ENCODE data around the gene SEMA3F. TPM values are rescaled to one million over a fixed set of nuclear protein-coding genes. Genes with fewer than 3 reads are reported as not detected.

SEMA3F gene
- total and polyA plus RNA-seq, 2 donors (not counting 1 experiment from before 2014, with no cell fraction given), result 5.1 to 9.7 TPM

DNA sequence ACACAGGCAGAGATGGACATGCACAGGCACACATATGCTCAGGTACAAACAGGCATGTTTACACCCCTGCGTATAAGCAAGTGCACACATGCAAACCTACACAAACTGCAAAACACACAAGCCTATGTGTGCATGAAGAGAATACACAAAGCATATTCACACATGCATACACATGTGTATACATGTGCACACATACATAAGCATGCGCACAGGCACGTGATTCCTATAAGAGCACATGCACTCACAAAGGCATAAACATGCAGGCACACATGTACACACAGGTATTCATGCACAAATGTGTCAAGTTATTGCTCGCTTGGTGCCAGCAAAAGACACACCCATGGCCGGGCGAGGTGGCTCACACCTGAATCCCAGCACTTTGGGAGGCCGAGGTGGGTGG is 34.9 kb downstream of the SEMA3F start:
- Histone ChIP-seq H3K4me2 (ENCODE audit: extremely low read depth, insufficient read depth, low read length) (no peak overlapping the region), H3K9me3 (ENCODE audit: control insufficient read depth, insufficient read depth, low read depth, low read length) (no peaks in the 10 kb centered on the region), H3K4me3 (replicated peaks in 1 of 4; ENCODE audit: control extremely low read depth in 1 of 4, insufficient read depth in 1 of 4, low read depth in 3 of 4, low read length in 4 of 4) (no peak overlapping the region), H3K9ac (ENCODE audit: insufficient read depth, low read length) (no peak overlapping the region), H3K79me2 (ENCODE audit: control insufficient read depth, insufficient read depth, low read length) (no peaks in the 10 kb centered on the region), H3K4me1 (ENCODE audit: control insufficient read depth, extremely low read depth, insufficient read depth, low read length) (no peaks in the 10 kb centered on the region), H3K36me3 (ENCODE audit: control insufficient read depth, insufficient read depth, low read length) (no peaks in the 10 kb centered on the region), H4K20me1 (ENCODE audit: control insufficient read depth, extremely low read depth, insufficient read depth, low read length) (no peaks in the 10 kb centered on the region), H3K27me3 (ENCODE audit: control insufficient read depth, insufficient read depth, low read length) (peaks cover 9% of the 10 kb centered on the region), H2AFZ (ENCODE audit: low read length) (no peak overlapping the region), H3K27ac (ENCODE audit: insufficient read depth, low read length) (no peak overlapping the region)
- TF ChIP-seq, protein P1, sequence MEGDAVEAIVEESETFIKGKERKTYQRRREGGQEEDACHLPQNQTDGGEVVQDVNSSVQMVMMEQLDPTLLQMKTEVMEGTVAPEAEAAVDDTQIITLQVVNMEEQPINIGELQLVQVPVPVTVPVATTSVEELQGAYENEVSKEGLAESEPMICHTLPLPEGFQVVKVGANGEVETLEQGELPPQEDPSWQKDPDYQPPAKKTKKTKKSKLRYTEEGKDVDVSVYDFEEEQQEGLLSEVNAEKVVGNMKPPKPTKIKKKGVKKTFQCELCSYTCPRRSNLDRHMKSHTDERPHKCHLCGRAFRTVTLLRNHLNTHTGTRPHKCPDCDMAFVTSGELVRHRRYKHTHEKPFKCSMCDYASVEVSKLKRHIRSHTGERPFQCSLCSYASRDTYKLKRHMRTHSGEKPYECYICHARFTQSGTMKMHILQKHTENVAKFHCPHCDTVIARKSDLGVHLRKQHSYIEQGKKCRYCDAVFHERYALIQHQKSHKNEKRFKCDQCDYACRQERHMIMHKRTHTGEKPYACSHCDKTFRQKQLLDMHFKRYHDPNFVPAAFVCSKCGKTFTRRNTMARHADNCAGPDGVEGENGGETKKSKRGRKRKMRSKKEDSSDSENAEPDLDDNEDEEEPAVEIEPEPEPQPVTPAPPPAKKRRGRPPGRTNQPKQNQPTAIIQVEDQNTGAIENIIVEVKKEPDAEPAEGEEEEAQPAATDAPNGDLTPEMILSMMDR (conservative IDR thresholded peaks at IDR 0.05 in 1 of 2, IDR thresholded peaks at IDR 0.05 in 1 of 2; ENCODE audit: low read depth in 1 of 2, low read length in 2 of 2), result no peak
- no peak for TF ChIP-seq EZH2 (IDR thresholded peaks at IDR 0.05; ENCODE audit: low read length, missing control alignments)
- DNase-seq (ENCODE audit: low read depth in 2 of 2), result no peak

DNA sequence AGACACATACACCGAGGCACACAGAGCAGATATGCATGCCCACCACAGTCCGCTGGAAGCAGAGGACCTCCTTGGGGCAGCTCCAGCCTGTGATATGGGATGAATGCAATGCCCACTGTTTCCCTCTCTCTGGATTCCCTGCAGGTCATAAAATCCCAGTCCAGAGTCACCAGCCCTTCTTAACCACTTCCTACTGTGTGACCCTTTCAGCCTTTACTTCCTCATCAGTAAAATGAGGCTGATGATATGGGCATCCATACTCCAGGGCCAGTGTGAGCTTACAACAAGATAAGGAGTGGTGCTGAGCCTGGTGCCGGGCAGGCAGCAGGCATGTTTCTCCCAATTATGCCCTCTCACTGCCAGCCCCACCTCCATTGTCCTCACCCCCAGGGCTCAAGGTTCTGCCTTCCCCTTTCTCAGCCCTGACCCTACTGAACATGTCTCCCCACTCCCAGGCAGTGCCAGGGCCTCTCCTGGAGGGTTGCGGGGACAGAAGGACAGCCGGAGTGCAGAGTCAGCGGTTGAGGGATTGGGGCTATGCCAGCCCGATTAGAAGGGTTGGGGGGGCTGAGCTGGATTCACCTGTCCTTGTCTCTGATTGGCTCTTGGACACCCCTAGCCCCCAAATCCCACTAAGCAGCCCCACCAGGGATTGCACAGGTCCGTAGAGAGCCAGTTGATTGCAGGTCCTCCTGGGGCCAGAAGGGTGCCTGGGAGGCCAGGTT is 36.0 kb downstream of the SEMA3F start, which contains the start of gene GNAT1:
Gene GNAT1, plus strand, starts transcription at position 675 of the 725 bp plus-strand sequence. CDS start 116 bp downstream, outside the sequence.
- Histone ChIP-seq H3K27ac (ENCODE audit: insufficient read depth, low read length) (no peak within 1 kb of the TSS), H3K9ac (ENCODE audit: insufficient read depth, low read length) (no peak within 1 kb of the TSS), H4K20me1 (ENCODE audit: control insufficient read depth, extremely low read depth, insufficient read depth, low read length) (no peaks in the 10 kb centered on the region), H3K9me3 (ENCODE audit: control insufficient read depth, insufficient read depth, low read depth, low read length) (no peaks in the 10 kb centered on the region), H2AFZ (ENCODE audit: low read length) (no peak within 1 kb of the TSS), H3K4me2 (ENCODE audit: extremely low read depth, insufficient read depth, low read length) (no peak within 1 kb of the TSS), H3K36me3 (ENCODE audit: control insufficient read depth, insufficient read depth, low read length) (no peaks in the 10 kb centered on the region), H3K4me3 (replicated peaks in 1 of 4; ENCODE audit: control extremely low read depth in 1 of 4, insufficient read depth in 1 of 4, low read depth in 3 of 4, low read length in 4 of 4) (no peak within 1 kb of the TSS), H3K79me2 (ENCODE audit: control insufficient read depth, insufficient read depth, low read length) (no peaks in the 10 kb centered on the region), H3K4me1 (ENCODE audit: control insufficient read depth, extremely low read depth, insufficient read depth, low read length) (no peaks in the 10 kb centered on the region), H3K27me3 (ENCODE audit: control insufficient read depth, insufficient read depth, low read length) (peaks cover 9% of the 10 kb centered on the region)
- DNase-seq (ENCODE audit: low read depth in 2 of 2), result no peak
- TF ChIP-seq EZH2 (IDR thresholded peaks at IDR 0.05; ENCODE audit: low read length, missing control alignments), result no peak
- TF ChIP-seq, protein P1 (conservative IDR thresholded peaks at IDR 0.05 in 1 of 2, IDR thresholded peaks at IDR 0.05 in 1 of 2; ENCODE audit: low read depth in 1 of 2, low read length in 2 of 2), result no peak

DNA sequence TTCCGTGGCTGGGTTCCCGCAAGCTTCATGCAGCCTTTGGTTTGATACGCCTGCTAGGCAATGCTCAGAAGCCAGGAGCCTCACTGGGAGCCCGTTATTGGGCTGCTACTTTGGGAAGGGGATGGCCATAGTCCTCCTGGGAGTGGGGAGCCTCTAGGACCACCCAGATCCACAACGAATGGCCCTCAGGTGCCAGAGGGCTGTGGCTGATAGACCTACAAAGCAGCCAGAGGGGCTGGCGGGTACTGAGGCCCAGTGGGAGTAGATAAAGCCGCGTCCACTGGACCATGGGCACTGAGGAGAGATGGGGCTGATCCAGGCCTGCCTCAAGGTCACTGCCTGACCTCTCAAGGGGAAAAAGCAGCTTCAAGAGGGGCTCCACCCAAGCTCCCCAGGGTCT is 37.0 kb downstream of the SEMA3F start:
- TF ChIP-seq, protein P1 (conservative IDR thresholded peaks at IDR 0.05 in 1 of 2, IDR thresholded peaks at IDR 0.05 in 1 of 2; ENCODE audit: low read depth in 1 of 2, low read length in 2 of 2), result no peak
- no peak for TF ChIP-seq EZH2 (IDR thresholded peaks at IDR 0.05; ENCODE audit: low read length, missing control alignments)
- Histone ChIP-seq H3K4me2 (ENCODE audit: extremely low read depth, insufficient read depth, low read length) (no peak overlapping the region), H3K4me1 (ENCODE audit: control insufficient read depth, extremely low read depth, insufficient read depth, low read length) (no peaks in the 10 kb centered on the region), H3K79me2 (ENCODE audit: control insufficient read depth, insufficient read depth, low read length) (no peaks in the 10 kb centered on the region), H4K20me1 (ENCODE audit: control insufficient read depth, extremely low read depth, insufficient read depth, low read length) (no peaks in the 10 kb centered on the region), H3K9ac (ENCODE audit: insufficient read depth, low read length) (no peak overlapping the region), H3K36me3 (ENCODE audit: control insufficient read depth, insufficient read depth, low read length) (no peaks in the 10 kb centered on the region), H2AFZ (ENCODE audit: low read length) (no peak overlapping the region), H3K9me3 (ENCODE audit: control insufficient read depth, insufficient read depth, low read depth, low read length) (no peaks in the 10 kb centered on the region), H3K27me3 (ENCODE audit: control insufficient read depth, insufficient read depth, low read length) (peaks cover 16% of the 10 kb centered on the region), H3K4me3 (replicated peaks in 1 of 4; ENCODE audit: control extremely low read depth in 1 of 4, insufficient read depth in 1 of 4, low read depth in 3 of 4, low read length in 4 of 4) (no peak overlapping the region), H3K27ac (ENCODE audit: insufficient read depth, low read length) (no peak overlapping the region)
- no peak for DNase-seq (ENCODE audit: low read depth in 2 of 2)

Data from fibroblast of lung (primary cell).